ENCODE results near the gene VASH2.
"Not testable (repeated sequence)": the region's sequence is repeated elsewhere in the genome, so short reads cannot be mapped to it uniquely, and the experiment has no call there.

The VASH2 gene

DNA sequence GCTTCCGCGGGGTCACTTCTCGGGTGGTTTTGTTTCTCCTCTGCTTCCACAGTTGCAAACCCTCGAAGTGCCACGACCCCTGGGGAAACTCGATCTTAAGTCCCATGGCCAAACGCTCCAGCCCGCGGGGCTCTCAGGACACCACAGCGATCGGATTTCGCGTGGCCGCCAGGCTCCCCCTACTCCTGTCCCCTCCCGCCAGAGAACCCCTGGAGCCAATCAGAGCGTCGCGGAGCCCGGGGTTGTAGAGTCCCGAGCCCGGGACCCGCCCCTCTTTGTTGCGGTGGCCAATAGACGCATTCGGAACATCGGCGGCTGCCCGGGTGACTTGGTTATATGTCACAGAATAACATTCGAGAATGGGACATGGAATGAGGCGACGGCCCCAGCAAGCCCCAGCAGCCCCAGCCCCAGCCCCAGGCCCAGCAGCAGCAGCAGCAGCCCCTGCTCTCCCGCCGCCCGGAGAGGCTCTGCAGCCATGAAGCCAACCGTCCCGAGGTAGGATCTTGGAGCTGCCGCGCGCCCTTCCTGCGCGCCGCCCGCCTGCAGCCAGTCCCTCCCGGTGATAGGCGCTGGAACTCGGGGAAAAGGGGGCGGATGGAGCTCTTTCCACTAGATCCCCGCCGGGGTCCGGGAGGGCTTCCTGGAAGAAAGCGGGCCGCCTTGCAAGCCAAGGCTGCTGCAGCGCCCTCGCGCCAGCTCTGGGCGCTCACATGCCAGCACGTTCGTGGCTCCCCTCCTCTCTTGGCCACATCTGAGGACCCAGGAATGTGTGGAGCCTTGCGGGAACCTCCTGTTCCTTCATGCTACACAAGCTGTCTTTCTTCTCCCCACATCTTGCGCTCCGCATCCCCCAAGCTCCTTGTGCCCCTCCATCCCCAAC, at the start of gene VASH2:
TSS of gene VASH2 (plus strand) at position 299 of the 883 bp plus-strand sequence. CDS start 1,002 bp downstream, outside the sequence.
- peak; percentile 47 to 55 for DNase-seq (ENCODE audit: low read depth in 2 of 2)

DNA sequence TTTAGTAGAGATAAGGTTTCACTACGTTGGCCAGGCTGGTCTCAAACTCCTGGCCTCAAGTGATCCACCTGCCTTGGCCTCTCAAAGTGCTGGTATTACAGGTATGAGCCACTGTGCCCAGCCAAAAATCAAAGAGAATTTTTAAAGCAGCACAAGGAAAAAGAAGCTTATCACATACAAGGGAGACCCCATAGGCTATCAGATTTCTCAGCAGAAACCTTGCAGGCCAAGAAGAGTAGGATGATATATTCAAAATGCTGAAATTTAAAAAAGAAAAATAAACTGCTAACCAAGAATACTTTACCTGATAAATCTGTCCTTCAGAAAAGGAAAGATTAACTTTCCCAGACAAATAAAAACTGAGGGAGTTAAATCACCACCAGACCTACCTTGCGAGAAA, 49.1 kb upstream of the VASH2 start:
- DNase-seq (ENCODE audit: low read depth in 2 of 2) = no peak

DNA sequence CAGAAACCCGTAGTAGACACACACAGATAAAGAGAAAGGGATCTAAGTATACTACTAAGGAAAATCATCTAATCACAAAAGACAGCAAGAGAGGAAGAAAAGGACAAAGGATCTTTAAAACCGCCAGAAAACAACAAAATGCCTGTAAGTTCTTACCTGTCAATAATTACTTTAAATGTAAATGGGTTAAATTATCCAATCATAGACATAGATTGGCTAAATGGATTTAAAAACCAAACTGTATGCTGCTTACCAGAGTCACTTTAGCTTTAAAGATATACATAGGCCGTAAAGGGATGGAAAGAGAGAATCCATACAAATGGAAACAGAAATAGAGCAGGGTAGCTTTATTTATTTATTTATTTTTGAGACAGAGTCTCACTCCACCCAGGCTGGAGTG, 48.3 kb upstream of the VASH2 start:
- DNase-seq (ENCODE audit: low read depth in 2 of 2) = no peak

DNA sequence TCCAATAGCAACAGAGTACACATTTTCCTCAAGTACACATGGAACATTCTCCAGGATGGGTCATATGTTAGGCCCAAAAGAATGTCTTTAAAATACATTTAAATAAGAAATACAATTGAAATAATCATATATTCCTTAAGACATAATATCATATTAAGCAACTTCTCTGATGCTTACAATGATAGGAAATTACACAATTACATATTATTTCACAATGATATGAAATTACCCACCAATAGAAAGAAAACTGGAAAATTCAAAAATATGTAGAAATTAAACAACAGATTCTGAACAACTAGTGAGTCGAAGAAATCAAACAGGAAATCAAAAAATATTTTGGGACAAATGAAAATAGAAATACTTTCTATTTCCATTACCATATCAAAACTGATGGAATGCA, 46.7 kb upstream of the VASH2 start:
- no peak for DNase-seq (ENCODE audit: low read depth in 2 of 2)

DNA sequence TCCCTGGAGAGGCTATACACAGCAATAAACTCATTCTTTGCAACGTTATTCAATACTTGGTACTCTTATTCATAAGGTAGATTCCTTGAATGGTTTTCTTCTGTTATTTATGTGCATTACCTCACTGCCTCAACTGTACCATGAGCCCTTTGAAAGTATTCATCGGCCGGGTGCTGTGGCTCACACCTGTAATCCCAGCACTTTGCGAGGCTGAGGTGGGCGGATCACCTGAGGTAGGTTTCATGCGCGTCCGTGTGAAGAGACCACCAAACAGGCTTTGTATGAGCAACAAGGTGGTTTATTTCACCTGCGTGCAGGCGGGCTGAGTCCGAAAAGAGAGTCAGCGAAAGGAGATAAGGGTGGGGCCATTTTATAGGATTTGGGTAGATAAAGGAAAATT, 42.3 kb upstream of the VASH2 start:
- DNase-seq (ENCODE audit: low read depth in 2 of 2) = not testable (repeated sequence)

DNA sequence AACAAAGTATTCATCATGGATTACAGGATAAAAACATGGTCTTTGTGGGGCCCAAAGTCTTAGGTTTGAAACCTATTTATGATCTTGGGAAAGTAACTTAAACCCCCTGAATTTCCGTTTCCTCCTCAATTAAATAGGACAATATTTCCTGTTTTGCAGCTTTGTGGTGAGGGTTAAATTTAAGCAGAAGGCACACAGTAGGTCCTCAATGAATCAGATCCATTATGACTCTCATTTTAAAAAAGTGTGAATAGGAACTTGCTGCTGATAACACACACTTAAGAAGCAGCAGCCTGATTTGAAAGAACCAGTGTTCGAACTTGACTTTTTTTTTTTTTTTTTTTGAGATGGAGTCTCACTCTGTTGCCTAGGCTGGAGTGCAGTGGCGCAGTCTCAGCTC, 41.4 kb upstream of the VASH2 start:
- DNase-seq (ENCODE audit: low read depth in 2 of 2) = no peak

DNA sequence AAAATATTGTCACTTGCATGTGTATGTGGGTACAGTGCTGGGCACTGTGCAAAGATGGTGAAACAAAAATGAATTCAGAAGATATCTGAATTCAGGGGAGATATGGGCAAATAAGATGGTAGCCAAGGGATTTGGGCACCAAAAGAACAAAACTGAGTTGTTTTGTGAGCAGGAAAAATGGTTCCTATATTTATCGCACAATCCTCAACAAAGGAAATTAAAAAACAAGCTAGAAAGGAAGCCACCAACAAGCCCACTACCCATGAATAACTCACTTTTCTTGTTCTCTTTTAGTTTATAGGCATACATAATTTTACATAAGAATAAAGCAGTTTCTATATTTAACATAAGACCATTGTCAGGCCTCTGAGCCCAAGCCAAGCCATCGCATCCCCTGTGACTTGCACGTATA, 40.7 kb upstream of the VASH2 start:
- DNase-seq (ENCODE audit: low read depth in 2 of 2) = no peak

DNA sequence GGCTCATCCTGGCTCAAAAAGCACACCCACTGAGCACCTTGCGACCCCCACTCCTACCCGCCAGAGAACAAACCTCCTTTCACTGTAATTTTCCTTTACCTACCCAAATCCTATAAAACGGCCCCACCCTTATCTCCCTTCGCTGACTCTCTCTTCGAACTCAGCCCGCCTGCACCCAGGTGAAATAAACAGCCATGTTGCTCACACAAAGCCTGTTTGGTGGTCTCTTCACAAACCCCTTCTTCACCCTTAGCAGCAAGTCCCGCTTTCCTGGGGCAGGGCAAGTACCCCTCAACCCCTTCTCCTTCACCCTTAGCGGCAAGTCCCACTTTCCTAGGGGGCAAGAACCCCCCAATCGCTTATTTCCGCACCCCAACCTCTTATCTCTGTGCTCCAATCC, 40.1 kb upstream of the VASH2 start:
- not testable (repeated sequence) for DNase-seq (ENCODE audit: low read depth in 2 of 2)

DNA sequence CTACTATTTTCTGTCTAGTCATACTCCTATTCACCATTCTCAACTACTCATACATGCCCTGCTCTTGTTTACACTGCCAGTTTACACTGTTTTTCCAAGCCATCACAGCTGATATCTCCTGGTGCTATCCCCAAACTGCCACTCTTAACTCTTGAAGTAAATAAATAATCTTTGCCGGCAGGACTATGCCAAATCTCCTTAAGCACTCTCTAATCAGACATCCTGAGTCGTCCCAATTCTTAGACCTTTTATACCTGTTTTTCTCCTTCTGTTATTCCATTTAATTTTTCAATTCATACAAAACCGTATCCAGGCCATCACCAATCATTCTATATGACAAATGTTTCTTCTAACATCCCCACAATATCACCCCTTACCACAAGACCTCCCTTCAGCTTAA, 36.7 kb upstream of the VASH2 start:
- not testable (repeated sequence) for DNase-seq (ENCODE audit: low read depth in 2 of 2)

DNA sequence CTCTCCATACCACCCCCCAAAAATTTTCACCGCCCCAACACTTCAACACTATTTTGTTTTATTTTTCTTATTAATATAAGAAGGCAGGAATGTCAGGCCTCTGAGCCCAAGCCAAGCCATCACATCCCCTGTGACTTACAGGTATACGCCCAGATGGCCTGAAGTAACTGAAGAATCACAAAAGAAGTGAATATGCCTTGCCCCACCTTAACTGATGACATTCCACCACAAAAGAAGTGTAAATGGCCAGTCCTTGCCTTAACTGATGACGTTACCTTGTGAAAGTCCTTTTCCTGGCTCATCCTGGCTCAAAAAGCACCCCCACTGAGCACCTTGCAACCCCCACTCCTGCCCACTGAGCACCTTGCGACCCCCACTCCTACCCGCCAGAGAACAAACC, 36.2 kb upstream of the VASH2 start:
- DNase-seq (ENCODE audit: low read depth in 2 of 2) = not testable (repeated sequence)

DNA sequence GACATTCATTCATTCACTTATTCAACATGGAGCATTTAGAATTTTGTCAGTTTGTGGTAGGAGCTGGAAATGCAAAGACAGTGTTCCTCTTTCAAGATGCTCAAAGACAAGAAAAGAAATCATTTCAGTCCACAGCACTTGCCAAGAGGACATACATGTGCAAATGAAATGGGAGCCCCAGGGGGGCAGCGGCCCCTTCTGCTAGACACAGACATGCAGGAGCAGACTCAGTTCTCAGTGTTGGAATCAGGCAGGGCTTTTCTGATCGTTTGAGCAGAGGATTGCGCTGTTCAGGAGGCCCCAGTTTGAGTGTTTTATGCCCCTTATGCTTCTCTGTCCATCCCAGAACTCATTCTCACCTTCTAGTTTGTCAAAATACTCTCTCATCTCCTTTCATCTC, 35.6 kb upstream of the VASH2 start:
- no peak for DNase-seq (ENCODE audit: low read depth in 2 of 2)

DNA sequence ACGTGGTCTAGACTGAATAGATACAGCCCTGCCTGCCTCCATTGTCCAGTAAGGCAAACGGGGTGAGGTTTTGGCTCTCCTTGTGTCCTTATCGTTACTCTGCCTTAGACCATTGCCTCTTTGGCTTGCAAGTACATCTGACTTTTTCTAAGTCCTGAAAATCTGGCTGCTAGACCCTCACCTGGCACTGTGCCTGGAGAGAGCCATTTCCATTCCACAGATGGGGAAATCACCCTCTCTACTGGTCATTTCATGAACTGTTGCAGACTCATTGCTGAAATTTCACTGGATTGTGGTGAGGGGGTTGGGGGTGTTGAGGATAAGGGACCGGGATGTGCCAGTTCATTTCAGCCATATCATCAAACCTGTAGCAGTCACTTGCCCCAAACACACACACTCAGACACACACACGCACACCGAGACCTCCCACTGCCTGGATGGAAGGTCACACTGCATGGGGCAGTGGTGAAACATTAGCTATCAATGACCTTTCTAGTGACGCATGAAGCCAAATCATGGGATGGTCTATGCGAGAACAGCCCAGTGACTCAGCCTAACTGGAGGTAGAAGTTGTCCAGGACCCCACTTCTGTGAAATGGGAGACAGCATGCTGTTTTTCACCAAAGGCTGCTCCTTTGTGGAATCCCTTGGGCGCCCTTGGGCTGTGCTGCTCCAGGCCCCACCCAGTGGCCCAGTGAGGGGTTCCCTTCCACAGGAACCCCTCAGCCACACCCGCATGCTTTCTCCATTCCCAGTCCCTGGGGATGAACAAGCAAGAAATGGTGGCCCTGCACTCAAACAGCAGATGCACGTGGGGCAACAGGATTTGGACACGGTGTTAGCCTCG, 34.9 kb upstream of the VASH2 start:
- DNase-seq (ENCODE audit: low read depth in 2 of 2) = no peak

DNA sequence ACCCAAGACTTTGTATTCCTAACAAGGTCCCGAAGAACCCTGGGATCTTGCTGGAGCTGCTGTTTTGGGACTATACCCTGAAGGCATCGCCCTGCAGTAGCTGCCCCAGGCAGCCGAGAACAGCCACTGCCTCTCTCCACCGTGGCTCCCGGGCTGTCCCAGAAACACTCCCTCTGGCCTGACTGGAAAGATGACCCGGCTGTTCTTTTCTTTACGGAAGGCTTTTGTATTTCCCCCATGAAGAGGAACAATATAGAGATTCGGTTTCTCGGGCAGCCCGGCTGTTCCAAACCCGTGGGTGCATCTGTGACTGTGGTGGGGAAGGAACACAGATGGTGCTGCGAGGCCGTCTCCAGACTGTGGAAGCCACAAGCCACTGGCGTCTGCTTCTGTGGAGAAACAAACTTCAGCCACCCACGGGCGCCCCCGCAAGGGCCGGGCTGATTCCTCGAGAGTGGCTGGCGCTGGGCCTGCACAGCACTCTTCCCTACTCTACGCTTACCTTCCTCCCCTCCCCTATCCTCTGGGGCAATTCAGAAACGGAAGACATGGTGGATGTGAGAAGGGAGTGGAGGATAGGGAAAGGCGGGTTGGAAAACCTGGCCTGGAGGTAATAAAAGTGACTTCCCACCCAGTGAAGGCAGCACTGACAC, 33.7 kb upstream of the VASH2 start:
- no peak for DNase-seq (ENCODE audit: low read depth in 2 of 2)

DNA sequence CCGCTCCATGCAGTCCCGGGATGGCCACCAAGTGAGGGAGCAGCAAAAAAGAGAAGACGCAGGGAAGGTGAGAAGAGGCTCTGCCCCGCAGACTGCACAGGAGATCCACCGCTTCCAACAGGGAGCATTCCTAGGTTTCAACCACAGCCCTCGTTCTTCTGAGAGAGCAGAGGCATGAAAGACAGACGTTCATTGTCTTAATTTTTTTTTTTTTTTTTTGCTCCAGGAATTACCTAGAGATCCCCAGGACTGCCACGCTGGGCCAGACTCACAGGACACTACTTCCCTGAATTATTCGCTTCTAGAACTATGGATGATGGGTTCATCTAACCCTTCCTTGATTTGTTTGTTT, 33.2 kb upstream of the VASH2 start:
- DNase-seq (ENCODE audit: low read depth in 2 of 2) = no peak

DNA sequence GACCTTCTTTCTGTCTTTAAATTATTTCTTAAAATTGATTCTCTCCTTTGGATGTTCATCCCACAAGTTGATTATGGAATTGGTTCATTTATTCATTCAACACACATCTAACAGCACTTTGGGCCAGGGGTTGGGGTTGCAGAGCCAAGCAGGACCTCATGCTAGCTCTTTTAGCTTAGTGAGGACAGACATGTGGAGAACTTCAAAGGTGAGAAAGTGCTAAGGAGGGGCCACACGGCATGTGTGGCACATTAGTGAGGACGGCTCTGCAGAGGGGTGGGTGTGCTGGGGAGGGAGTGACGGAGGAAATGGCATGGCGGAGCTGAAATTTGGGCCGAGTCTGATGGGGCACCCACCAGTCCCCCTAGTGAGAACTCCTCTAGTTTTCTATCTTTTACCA, 32.5 kb upstream of the VASH2 start:
- no peak for DNase-seq (ENCODE audit: low read depth in 2 of 2)

DNA sequence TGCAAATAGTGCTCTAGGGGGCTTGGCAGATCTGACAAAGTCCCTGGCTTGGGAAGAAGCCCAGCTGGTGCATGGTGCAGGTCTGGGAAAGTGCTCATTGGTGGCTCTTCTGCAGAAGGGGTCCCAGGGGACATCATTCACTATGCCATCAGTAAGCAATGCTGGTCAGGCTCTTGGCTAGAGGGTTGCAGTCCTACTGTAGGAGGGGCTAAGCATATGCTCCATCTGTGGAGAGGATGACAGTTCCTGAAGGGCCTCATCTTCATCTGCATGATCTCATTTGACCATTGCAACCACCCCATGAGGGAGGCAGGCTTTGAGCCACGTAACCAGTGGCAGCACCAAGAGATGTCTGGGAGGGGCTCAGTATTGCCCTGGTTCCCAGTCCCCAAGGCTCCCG, 31.5 kb upstream of the VASH2 start:
- no peak for DNase-seq (ENCODE audit: low read depth in 2 of 2)

DNA sequence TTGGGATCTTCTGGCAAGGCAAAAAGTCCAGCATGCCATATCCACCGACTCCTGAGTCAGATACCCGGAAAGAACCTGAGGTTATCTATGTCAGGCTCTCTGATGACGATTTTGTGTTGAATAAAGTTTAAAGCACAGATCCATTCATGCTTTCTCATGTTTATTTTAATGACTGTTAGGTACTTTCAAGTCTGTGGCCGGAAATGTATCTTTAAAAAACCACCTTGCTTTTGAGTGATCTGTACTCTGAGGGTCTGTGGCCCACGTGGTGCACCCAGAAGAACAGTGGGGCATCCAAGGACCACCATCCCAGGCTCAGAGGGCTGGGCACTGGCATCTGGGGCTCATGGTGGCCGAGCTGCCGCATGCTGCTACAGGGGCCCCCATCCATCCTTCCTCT, 30.1 kb upstream of the VASH2 start:
- DNase-seq (ENCODE audit: low read depth in 2 of 2) = no peak

DNA sequence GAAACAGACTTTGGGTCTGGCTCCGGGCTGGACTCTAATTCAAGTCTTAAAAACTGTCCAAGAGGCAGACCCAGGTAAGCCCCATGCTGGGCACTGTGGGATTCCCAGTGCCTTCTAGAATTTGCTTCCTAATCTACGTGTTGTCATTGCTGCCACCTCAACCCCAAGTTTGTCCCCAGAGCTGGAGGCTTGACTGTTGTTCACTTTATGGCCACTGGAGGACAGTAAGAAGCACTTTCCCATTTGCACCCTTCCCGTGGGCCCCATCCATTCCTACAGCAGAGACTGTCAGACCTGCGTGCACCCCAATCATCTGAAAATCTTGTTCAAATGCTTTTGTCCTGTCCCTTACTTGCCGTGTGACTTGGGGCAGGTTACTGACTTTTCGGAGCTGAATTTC, 29.4 kb upstream of the VASH2 start:
- no peak for DNase-seq (ENCODE audit: low read depth in 2 of 2)

DNA sequence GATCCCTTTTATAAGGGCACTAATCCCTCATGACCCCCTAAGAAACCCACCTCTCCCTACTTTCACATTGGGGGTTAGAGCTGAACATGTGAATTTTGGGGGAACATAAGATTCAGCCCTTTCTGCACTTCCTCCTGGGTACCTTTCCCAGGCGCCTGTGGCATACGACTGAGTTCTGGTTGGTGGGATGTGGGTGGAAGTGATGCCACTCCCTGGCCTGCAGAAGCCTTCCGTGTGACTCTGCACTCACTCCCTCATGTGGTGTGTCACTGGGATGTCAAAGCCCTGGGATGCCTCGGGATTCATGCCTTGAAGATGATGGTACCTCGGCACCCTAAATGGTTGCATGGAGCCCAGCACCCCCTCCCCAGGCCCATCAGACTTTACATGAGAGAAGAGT, 28.3 kb upstream of the VASH2 start:
- DNase-seq (ENCODE audit: low read depth in 2 of 2) = no peak

DNA sequence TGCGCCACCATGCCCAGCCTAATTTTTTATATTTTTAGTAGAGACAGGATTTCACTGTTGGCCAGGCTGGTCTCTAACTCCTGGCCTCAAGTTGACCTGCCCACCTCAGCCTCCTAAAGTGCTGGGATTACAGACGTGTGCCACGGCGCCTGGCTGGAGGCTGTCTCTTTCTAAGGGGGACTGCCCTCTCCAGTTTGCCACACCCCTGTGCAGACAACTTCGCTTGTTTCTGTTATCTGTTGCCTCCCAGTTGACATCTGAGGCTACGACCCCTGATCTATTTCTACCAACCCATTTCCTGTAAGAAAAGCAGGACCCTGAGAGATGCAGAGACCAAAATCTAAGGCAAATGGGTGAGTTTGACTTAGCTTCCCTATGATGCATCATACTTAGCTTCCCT, 24.0 kb upstream of the VASH2 start:
- DNase-seq (ENCODE audit: low read depth in 2 of 2) = no peak

DNA sequence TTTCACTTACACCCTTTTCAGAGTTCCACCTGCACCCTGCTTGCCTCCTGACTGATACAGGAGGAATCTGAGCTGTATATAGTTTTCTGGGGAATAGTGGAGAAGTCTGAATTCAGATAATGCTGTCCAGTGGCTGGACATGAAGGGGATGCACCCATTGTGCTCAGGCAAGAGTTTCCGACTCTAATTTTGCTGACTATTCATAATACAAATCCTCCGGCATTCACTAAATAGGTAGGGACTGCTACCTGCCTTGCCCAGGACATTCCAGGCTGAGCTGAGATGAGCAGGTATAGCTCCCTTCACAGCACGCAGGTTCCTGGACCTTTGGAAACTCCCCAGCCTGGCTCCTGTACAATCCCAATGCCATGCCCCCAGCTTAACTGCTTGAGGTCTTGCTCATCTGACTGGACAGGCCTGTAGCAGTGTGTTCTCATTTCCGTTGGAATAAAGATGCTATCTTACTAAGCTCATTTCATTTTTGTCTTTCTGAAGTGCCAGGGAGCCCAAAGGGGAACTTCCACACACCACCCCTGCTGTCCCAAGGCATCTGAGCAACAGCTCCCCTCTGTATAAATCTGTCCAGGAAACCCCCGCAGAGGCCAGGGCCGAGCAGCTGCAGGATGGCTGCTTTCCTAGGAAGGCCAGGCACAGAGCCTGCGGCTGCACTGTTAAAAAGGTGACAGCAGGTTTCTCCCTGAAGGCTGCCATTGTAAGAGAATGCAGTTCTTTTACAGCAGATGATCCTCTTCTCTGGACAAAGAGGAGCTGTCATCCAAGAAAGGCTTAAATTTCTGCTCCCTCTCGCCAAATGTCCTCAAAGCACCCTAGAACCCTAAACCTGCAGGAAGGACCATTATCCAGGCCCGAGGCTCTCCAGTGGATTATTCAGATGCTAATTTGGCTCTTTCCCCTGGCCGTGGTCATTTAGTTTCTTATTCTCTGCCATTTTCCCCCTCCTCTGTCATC, 21.7 kb upstream of the VASH2 start:
- DNase-seq (ENCODE audit: low read depth in 2 of 2) = no peak
